Smooth muscle cell of the brain vasculature (primary cell): ENCODE measurements around the gene FAM241B.

ENCODE experiments used
- DNase-seq: peaks from one replicate; pipeline ENCODE4 v3.0.0-alpha.2; 2012; ENCODE audit warnings: low read depth, low spot score

The FAM241B gene

DNA sequence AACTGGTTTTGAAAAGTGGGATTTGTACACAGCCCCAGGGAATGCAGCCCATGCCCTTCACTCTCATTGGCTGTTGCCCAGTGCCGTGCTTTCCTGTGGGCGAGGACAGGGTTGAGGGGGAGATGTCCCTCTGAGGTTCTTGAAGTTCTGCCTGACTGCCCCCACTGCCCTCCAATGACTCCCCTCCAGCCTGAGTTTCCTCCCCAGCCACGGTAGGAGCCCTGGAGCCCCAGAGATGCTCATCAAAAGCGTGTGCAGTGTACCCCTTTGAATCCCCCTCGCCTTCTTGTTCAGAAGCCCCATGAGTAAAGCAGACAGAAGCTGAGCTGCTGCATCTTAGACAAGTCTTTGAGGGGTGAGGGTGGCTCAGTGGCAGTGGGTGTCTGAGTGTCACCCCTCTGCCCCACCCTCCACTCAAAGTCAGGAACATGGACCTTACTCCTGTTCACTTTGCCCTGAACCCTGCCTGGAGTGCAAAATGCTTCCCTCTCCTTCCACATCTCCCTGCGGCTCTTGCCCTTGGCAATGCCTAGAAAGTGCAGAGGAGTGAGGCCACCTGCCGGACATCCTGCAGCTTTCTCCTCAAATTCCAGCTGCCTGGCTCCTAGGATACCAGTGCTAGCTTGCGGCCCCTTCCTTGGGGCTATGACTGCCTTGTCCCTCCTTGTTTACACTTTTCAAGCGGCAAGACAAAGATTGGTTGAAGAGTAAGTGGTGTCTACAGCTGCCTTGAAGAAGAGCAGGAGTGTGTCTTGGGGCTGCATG is 19.9 kb downstream of the FAM241B start:
- DNase-seq, result no peak

- DNase-seq, result peak; percentile 13
Measured at GRCh38 chr10:69650589-69651261, 20.7 kb downstream of the FAM241B start.

- DNase-seq, result no peak
Measured at GRCh38 chr10:69651362-69651761, 21.3 kb downstream of the FAM241B start.

- no peak for DNase-seq
Measured at GRCh38 chr10:69652111-69652856, 22.2 kb downstream of the FAM241B start.

- DNase-seq, result no peak
Measured at GRCh38 chr10:69652857-69653199, 22.8 kb downstream of the FAM241B start.

GRCh38 chr10:69653561-69653960 is 23.5 kb downstream of the FAM241B start:
- no peak for DNase-seq

- DNase-seq, result no peak
Measured at GRCh38 chr10:69655124-69655867, 25.2 kb downstream of the FAM241B start.

GRCh38 chr10:69655868-69656555 is 26.0 kb downstream of the FAM241B start:
- DNase-seq, result no peak

- no peak for DNase-seq
Measured at GRCh38 chr10:69656742-69657269, 26.8 kb downstream of the FAM241B start.

GRCh38 chr10:69657430-69657829 is 27.4 kb downstream of the FAM241B start:
- DNase-seq, result no peak

DNA sequence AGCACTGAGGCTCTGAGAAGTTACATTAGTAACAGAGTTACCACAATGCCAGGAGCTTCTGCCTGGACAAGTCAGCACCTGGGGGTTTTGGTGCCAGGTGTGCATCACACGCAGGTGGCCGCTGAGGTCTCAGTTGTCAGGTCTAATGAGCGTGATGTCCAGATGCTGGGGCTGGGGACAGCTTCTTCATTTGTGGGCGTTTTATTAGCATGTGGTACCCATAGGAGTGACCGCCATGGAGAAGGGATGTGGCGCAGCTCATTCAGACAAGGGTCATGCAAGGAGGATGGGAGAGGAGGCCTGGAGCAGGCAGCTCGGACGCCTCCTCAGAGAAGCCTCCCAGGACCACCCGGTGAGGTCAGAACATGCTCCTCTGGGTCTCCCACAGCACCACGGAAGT is 27.8 kb downstream of the FAM241B start:
- no peak for DNase-seq

GRCh38 chr10:69659241-69660038 is 29.4 kb downstream of the FAM241B start:
- no peak for DNase-seq

DNA sequence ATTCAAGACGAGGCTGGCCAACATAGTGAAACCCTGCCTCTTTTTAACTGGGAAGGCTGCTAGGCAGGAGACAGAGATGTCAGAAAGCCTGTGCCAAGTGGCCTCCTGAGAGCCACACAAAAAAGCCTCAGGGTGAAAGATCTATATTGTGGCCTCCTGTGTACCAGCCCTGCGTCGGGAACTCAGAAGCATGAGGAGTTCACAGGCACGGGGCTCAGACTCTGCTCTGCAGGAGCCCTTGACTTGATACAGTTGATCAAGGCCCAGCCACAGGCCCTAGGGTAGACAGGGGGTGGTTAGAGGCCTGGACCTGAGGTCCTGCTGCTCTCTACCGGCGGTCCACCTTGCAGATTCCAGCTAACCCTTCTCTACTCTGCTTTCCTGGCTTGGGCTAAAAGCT is 30.2 kb downstream of the FAM241B start:
- no peak for DNase-seq

DNA sequence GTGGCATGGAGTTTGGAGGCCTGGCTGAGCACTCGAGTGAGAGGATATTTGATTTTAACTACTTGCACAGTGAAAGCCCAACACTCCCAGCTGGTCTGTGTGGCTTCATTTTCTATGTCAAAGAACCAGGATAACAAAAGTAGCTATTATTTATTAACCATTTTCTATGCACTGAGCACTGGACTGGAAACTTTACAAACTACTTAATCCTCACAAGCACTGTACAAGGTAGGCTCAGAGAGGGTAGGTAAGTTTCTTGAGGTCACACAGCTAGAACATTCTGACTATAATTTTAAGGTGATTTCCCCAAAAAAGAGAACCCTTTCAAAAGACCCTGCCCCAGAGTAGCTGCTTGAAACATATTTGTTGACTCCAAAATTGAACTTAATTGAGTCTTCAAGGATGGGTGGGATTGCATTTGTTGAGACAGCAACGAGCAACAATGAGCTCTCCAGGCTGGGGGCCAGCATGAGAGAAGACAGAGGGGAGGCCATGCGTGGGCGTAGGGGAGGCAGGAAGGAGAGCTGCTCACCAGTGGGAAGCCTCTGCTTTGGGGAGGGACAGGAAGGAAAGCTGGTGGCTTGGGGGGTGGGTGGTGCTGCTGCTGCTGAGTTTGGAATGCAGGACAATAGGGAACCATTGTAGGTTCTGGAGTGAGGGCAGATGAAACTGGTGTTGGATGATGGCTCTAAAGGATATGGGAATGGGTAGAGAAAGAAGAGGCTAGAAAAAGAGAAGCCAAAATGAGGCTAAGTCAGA is 31.5 kb downstream of the FAM241B start:
- no peak for DNase-seq

DNA sequence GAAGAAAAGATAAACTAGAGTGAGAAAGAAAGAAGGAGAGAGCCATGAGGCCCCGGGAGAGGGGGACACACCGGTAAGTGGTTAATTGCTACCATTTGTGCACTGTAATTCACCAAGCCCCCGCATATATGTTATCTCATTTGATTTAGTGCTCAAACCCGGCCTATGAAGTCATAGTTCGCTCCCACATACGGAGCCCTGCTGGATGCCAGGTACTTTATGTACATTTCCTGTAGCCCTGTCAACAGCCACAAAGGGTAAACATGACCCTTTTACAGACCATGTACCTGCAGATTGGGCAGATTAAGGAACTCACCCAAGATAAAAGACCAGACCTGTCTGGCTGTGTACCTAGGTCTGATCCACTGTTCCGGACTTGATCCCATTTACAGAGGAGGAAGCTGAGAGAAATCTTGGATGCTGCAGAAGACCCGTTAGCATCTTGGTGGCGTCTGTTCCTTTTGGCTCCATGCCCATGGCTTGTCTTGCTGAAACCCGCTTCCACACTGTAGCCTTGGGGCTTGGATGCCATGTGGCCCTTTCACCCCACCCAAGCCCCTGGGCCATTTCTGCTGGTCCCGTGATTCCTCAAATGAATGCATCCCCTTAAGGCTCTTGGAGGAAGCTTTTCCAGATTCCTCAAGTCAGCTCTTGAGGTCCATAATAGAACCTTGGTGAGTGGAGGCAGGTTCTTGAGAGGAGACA is 32.3 kb downstream of the FAM241B start:
- no peak for DNase-seq

- no peak for DNase-seq
Measured at GRCh38 chr10:69662901-69663300, 32.9 kb downstream of the FAM241B start.

DNA sequence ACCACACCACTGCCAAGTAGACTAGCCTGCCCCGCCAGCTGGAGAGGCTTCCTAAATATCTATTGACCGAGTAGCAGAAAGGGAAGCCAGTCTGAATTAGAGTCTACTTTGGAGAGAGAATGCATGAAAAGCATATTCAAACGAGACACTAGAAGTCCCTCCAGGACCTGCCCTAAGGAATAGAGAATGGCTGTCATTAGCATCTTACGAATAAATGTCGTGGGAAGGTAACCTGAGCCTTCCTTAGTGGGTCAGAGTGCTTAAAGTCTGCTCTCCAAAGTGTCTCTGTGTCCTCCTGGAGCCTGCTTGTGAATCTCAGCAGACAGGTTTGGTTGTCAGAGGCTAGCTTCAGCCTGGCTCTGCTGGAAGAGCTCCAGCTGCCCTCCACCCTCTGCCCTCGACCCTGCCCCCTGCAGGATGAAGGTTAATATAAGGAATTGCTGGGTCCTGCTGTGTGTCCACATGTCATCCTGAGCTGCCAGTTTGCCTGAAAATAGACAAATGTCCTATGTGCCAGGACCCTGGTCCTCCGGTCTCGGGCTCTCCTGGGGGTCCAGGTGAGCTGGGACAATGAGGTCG is 33.4 kb downstream of the FAM241B start:
- DNase-seq, result no peak

GRCh38 chr10:69665474-69666320 is 35.6 kb downstream of the FAM241B start:
- no peak for DNase-seq
